ENCODE measurements around the gene RAG1. TPM values are rescaled to one million over a fixed set of nuclear protein-coding genes. Genes with fewer than 3 reads are reported as not detected.

Gene RAG1
- total RNA-seq, 1 experiment from 2014 or later = 0.16 TPM

DNA sequence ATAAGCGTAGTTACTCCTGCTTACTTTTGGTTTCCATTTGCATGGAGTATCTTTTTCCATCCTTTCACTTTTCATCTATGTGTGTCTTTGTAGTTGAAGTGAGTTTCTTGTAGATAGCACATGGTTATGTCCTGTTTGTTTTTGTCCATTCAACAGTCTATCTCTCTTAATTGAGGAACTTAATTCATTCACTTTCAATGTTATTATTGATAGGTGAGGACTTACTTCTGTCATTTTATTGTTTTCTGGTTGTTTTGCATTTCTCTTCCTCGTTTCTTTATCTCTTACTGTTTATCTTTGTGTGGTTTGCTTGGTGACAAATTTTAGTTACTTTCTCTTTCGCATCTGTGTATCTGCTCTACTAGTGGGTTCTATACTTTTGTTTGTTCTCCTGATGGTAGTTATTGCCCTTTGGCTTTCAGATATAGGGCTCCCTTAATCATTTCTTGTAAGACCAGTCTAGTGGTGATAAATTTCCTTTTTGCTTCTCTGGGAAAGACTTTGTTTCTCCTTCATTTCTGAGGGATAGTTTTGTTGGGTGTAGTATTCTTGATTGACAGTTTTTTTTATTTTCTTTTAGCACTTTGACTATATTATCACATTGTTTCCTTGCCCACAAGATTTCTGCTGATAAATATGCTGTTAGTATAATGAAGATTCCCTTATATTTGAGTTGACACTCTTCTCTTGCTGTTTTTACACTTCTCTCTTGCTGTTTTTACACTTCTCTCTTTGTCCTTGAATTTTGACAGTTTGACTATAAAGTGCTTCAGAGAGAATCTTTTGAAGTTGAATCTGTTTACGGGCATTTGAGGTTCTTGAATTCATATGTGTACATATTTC, 9.0 kb upstream of the RAG1 start:
- DNase-seq (ENCODE audit: unreplicated experiment) = no peak
- H3K9me3 Mint-ChIP-seq (ENCODE audit: unreplicated experiment) = no peaks in the 10 kb centered on the region
- no peaks in the 10 kb centered on the region for H3K4me1 Mint-ChIP-seq (ENCODE audit: insufficient read depth, unreplicated experiment)
- peaks cover 16% of the 10 kb centered on the region for H3K27me3 Mint-ChIP-seq (ENCODE audit: insufficient read depth, unreplicated experiment)
- TF ChIP-seq, protein P1, sequence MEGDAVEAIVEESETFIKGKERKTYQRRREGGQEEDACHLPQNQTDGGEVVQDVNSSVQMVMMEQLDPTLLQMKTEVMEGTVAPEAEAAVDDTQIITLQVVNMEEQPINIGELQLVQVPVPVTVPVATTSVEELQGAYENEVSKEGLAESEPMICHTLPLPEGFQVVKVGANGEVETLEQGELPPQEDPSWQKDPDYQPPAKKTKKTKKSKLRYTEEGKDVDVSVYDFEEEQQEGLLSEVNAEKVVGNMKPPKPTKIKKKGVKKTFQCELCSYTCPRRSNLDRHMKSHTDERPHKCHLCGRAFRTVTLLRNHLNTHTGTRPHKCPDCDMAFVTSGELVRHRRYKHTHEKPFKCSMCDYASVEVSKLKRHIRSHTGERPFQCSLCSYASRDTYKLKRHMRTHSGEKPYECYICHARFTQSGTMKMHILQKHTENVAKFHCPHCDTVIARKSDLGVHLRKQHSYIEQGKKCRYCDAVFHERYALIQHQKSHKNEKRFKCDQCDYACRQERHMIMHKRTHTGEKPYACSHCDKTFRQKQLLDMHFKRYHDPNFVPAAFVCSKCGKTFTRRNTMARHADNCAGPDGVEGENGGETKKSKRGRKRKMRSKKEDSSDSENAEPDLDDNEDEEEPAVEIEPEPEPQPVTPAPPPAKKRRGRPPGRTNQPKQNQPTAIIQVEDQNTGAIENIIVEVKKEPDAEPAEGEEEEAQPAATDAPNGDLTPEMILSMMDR (IDR thresholded peaks at IDR 0.05; ENCODE audit: unreplicated experiment) = no peak
- no TSS peak for BruUV-seq (replicated peaks)
- POLR2A ChIA-PET = no interaction called here
- no peak overlapping the region for H3K27ac Mint-ChIP-seq (ENCODE audit: low read depth, unreplicated experiment)
- CTCF ChIA-PET = interaction anchor here (1.8 to 2.7 kb wide), 2 partner anchors 113 to 188 kb away, joined by 5 to 10 read pairs; no protein-coding TSS in a partner anchor
- intact Hi-C loops (cut with micrococcal nuclease) = no loop called here
- H3K4me3 Mint-ChIP-seq (ENCODE audit: unreplicated experiment) = no peak overlapping the region
- H3K36me3 Mint-ChIP-seq (ENCODE audit: insufficient read depth, unreplicated experiment) = no peaks in the 10 kb centered on the region

DNA sequence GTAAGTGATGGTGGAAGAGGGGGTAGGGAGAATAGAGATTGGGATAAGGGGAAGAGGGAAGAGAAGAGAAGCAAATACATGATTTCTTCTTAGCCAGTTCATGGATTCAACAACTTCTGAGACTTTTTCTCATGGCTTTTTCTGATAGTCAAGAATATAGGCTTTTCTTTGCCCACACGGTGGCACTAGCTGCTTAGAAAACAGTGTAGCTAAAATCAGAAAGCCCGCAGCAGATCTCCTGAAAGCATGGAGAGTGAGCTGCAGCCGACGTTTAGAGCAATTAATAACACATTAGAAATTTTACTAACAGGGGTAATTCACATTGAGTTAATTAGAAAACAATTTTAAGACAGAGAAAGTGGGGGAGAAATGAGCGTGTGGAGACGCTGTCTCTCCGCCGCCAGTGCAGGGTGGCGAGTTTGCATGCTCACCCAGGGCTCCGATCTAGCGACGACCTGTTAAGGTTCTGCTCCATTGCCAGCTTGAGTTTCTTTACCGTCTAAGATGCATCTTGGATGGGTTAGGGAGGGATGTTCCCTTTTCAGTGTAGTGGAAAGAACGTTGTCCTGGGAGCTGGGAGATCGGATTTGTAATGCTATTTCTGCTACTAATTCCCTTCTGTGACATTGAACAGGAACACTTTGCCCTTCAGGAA, 3.3 kb upstream of the RAG1 start:
- POLR2A ChIA-PET = interaction anchor here (0.8 kb wide), 2 partner anchors 107 to 183 kb away, joined by 3 read pairs; no protein-coding TSS in a partner anchor
- H3K27ac Mint-ChIP-seq (ENCODE audit: low read depth, unreplicated experiment) = peak overlapping the region; percentile 8

DNA sequence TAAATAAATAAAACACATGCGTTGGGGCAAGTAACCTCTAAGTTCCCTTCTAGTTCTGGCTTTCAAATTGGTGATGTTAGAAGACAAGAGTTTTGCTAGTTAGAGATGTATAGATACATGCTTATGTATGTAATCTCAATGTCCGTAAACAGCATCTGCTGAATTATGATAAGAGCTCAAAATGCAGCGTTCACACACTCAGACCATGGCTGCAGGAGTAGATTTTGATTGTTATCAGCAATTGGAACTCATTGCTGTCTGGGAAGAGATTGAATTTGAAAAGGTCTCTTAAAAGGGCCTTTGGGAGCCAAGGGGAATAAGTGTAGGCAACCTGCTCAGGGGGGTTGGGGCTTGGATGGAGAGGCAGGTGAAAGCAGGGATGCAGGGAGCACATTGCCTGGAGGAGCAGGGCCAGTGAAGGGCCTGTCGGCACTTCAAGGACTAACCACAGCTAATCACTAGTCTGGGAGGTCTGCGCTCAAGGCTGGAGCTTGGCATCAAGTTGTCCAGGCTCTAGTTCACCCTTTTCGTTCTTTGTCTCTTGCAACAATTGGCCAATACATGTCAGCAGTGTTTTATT, 2.7 kb upstream of the RAG1 start:
- Mint-ChIP-seq H3K27me3 (ENCODE audit: insufficient read depth, unreplicated experiment) (peaks cover 42% of the 10 kb centered on the region), H3K36me3 (ENCODE audit: insufficient read depth, unreplicated experiment) (no peaks in the 10 kb centered on the region), H3K27ac (ENCODE audit: low read depth, unreplicated experiment) (peak overlapping the region; percentile 8), H3K9me3 (ENCODE audit: unreplicated experiment) (no peaks in the 10 kb centered on the region), H3K4me1 (ENCODE audit: insufficient read depth, unreplicated experiment) (no peaks in the 10 kb centered on the region), H3K4me3 (ENCODE audit: unreplicated experiment) (peak overlapping the region; percentile 71)
- BruUV-seq (replicated peaks) = no TSS peak
- no peak for DNase-seq (ENCODE audit: unreplicated experiment)
- TF ChIP-seq, protein P1 (IDR thresholded peaks at IDR 0.05; ENCODE audit: unreplicated experiment) = no peak
- ChIA-PET POLR2A (interaction anchor here (0.8 kb wide), 1 partner anchor 106 kb away, joined by 3 read pairs; no protein-coding TSS in a partner anchor), CTCF (interaction anchor here (0.6 to 6.7 kb wide), 35 partner anchors 10 to 776 kb away, joined by 3 to 173 read pairs (median 5); no protein-coding TSS in a partner anchor)
- intact Hi-C loops (cut with micrococcal nuclease) = no loop called here

More for the DNA sequence above, 3.3 kb upstream of the RAG1 start:
- BruUV-seq (replicated peaks) = no TSS peak
- TF ChIP-seq, protein P1 (IDR thresholded peaks at IDR 0.05; ENCODE audit: unreplicated experiment) = peak; percentile 61
- intact Hi-C loops (cut with micrococcal nuclease) = loop anchor here (1.0 kb wide), 3 partner anchors 58 to 183 kb away; no protein-coding TSS in a partner anchor
- CTCF ChIA-PET = interaction anchor here (0.6 to 6.7 kb wide), 45 partner anchors 10 to 1110 kb away, joined by 3 to 173 read pairs (median 4); no protein-coding TSS in a partner anchor
- no peaks in the 10 kb centered on the region for H3K4me1 Mint-ChIP-seq (ENCODE audit: insufficient read depth, unreplicated experiment)
- H3K4me3 Mint-ChIP-seq (ENCODE audit: unreplicated experiment) = peak overlapping the region; percentile 71
- no peaks in the 10 kb centered on the region for H3K36me3 Mint-ChIP-seq (ENCODE audit: insufficient read depth, unreplicated experiment)
- peak; percentile 71 for DNase-seq (ENCODE audit: unreplicated experiment)
- no peaks in the 10 kb centered on the region for H3K9me3 Mint-ChIP-seq (ENCODE audit: unreplicated experiment)
- H3K27me3 Mint-ChIP-seq (ENCODE audit: insufficient read depth, unreplicated experiment) = peaks cover 44% of the 10 kb centered on the region
